Astrocyte of the cerebellum (primary cell): ENCODE results near the gene IGFBP7.

Experiments
- DNase-seq: peaks from one replicate; pipeline ENCODE4 v3.0.0-alpha.2; 2011; ENCODE audit warnings: low read depth
- H3K4me3 ChIP-seq: 2 replicates; pipeline ENCODE4 v1.5.1; 2011; ENCODE audit warnings: mild to moderate bottlenecking, low read depth, low read length, moderate library complexity
- in situ Hi-C: cut with HindIII; loops from 2 replicates; pipeline ENCODE4 v1.10.0; 2017; ENCODE audit warnings: low sequenced_read_pairs
- TF ChIP-seq, protein P1 (sequence below): IDR thresholded peaks from 2 replicates; pipeline ENCODE4 v1.5.1; 2012; ENCODE audit warnings: low read length, low read depth, moderate library complexity, mild to moderate bottlenecking; ENCODE audit errors: missing control alignments

IGFBP7 gene

DNA sequence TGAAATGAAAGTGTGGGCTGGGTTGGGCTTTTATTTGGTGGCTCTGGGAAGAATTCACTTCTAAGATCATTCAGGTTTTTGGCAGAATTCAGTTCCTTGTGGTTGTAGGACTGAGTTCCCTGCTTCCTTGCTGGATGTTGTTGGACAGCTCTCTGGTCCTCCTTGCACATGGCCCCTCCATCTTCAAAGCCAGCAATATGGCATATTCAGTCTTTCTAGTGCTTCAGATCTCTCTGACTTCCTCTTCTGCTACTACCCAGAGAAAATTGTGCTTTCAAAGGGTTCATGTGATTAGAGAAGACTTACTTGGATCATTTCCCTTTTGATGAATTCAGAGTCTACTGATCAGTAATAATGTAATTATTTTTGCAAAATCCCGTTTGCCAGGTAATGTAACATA is 12.8 kb upstream of the IGFBP7 start:
- no peak for DNase-seq
- TF ChIP-seq, protein P1, sequence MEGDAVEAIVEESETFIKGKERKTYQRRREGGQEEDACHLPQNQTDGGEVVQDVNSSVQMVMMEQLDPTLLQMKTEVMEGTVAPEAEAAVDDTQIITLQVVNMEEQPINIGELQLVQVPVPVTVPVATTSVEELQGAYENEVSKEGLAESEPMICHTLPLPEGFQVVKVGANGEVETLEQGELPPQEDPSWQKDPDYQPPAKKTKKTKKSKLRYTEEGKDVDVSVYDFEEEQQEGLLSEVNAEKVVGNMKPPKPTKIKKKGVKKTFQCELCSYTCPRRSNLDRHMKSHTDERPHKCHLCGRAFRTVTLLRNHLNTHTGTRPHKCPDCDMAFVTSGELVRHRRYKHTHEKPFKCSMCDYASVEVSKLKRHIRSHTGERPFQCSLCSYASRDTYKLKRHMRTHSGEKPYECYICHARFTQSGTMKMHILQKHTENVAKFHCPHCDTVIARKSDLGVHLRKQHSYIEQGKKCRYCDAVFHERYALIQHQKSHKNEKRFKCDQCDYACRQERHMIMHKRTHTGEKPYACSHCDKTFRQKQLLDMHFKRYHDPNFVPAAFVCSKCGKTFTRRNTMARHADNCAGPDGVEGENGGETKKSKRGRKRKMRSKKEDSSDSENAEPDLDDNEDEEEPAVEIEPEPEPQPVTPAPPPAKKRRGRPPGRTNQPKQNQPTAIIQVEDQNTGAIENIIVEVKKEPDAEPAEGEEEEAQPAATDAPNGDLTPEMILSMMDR, result no peak
- no peak overlapping the region for H3K4me3 ChIP-seq
- in situ Hi-C loops, result no loop called here

DNA sequence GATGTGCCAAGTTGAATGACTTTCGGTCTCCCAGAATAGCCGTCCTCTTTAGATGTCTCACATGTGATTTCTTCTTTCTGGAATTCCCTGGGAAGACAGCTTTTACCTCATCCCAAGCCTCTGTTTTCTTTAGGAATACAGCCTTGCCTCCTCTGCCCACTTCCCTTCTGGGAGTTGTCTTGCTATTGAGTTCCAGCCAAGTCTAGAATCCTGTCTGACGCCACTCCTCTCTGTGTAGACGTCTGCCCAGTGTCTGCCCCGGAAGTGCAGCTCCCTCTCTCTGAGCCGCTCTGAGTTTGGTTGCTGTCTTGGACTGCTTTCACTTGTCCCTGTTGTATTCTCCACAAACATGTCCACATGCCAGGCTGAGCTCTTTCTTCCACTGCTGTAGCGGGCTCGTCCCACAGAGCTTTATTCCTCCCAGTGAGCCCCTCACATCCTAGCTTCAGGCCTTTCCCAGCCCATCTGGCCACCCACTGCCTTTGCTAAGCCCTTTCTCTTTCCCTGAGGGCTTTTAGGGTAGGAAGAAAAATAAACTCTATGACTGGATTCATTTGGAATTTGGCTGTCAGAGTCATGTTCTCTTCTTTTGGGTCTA is 9.0 kb upstream of the IGFBP7 start:
- in situ Hi-C loops, result no loop called here
- TF ChIP-seq, protein P1, result no peak
- no peak overlapping the region for H3K4me3 ChIP-seq
- DNase-seq, result peak; percentile 72

- no peak for DNase-seq
- in situ Hi-C loops, result no loop called here
- TF ChIP-seq, protein P1, result no peak
- no peak overlapping the region for H3K4me3 ChIP-seq
Measured at GRCh38 chr4:57117491-57117890, 7.3 kb upstream of the IGFBP7 start.

DNA sequence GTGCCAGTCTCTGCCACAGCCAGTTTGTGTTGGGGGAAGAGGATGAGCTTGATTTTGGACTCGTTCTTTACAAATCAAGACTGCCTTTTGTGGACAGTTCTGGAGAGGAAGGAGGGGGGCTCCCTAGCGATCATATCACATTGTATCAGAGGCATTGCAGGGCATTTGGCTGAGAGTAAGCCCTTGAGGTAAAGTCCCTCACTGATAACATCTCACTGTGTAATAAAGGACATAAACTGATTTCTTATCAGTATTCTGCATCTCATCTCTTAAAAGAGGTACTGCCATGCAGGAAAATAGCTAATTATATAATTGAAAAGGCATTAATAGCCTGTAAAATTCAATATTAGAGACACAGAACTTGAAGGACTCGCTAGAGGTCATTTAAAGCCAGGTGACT is 6.1 kb upstream of the IGFBP7 start:
- TF ChIP-seq, protein P1, result no peak
- no peak for DNase-seq
- in situ Hi-C loops, result no loop called here
- H3K4me3 ChIP-seq, result no peak overlapping the region

DNA sequence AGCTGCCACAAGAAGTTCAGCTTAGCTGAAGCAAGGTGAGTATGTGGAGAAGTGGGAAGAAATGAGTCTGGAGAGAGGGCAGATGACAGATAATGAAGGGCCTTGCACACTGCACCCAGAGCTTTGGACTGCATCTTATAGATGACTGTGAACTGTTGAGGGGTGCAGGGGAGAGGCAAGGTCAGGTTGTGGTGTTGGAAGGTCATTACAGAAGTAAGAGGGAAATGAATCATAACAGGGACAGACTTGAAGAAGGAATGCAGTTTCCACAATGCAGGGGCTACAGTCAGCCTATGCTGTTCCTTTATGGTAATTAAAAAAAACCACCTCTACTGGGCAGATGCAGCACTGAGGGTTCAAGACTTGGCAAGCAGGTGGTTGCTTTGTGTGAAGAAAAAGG is 4.8 kb upstream of the IGFBP7 start:
- TF ChIP-seq, protein P1, result no peak
- in situ Hi-C loops, result no loop called here
- no peak overlapping the region for H3K4me3 ChIP-seq
- DNase-seq, result peak; percentile 53

GRCh38 chr4:57113870-57114269 is 3.7 kb upstream of the IGFBP7 start:
- H3K4me3 ChIP-seq, result no peak overlapping the region
- TF ChIP-seq, protein P1, result no peak
- no peak for DNase-seq
- in situ Hi-C loops, result no loop called here
